ELR (cell line): Measurements from ENCODE around the gene FHOD3.

Experiments used
- DNase-seq: peaks from one replicate; pipeline ENCODE4 v3.0.0-alpha.2; 2015; ENCODE audit warnings: low read depth

The FHOD3 gene

DNA sequence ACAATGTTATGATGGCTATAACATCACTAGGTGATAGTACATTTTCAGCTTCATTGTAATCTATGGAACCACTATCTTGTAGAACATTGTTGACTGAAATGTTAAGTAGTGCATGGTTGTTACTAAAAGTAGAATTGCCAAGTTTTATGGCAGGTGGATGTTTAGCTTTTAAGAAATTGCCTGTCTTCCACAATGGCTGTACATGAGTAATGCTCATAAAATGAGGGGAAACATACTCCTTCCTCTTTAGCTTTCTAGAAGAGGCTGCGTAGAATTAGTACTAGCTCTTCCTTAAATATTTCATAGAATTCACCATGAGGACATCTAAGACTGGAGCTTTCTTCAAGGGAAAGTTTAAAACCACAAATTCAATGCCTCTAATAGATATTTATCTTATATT, 370.3 kb downstream of the FHOD3 start:
- DNase-seq = peak; percentile 30

- no peak for DNase-seq
Observed at GRCh38 chr18:36668349-36668748, 370.8 kb downstream of the FHOD3 start.

GRCh38 chr18:36672437-36673344, 375.2 kb downstream of the FHOD3 start:
- DNase-seq = peak; percentile 18

- no peak for DNase-seq
Observed at GRCh38 chr18:36673452-36673851, 375.9 kb downstream of the FHOD3 start.

DNA sequence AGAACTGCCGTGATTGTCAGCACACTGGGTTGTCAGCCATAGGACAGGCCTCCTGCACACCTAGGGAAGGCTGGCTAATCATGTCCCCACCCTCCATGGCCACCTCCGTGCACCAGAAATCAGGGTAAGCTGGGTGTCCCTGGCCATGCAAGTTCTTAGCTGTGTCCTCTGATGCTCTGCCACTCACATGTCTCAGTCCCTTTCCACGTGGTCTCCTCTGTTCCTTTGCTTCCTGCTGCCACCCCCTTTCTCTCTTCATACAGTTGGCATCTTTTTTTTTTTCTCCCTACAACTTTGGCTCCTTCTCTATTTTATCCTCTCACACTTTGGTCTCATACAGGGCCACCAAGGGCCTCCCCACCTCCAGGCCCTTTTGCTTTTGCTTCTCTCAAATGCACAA, 377.6 kb downstream of the FHOD3 start:
- no peak for DNase-seq

GRCh38 chr18:36675542-36675941, 378.0 kb downstream of the FHOD3 start:
- peak; percentile 61 for DNase-seq

- no peak for DNase-seq
Observed at GRCh38 chr18:36676629-36677028, 379.1 kb downstream of the FHOD3 start.

DNA sequence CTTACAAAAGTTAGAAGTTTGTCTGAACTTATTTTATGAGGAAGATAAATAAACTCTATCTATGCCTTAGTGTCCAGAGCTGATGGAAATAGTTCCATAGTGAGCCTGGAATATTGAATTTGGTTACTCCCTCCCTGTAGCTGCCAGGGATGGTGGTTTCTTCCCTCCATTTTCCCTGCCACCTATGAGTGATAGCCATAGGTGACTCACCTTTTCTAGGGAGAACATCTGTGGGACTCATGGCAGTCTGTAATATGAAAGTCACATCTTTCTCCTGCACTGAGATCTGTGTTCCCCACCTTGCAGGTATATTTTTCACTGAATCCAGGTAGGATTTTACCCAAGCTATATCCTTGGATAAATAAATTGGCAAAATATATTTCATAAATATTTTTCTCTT, 382.5 kb downstream of the FHOD3 start:
- peak; percentile 23 for DNase-seq

DNA sequence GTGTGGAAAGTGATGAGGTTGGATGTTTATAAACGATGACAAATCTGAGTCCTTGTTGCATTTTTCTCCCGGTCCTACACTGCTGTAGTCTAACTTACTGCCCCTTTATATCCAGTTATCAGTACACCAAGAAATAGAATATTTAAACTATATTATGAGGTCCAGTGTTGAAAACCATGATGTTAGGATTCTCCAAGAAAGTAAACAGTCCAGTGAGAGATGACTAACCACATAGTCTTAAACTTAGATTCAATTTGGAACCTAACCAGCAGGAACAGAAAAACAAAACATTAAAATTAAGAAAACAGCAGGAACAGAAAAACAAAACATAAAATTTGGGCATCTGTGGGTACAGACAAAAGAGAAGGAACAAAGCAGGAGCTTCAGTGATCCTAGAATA, 388.1 kb downstream of the FHOD3 start:
- DNase-seq = no peak

- DNase-seq = peak; percentile 74
Observed at GRCh38 chr18:36688020-36688965, 390.8 kb downstream of the FHOD3 start.

GRCh38 chr18:36692371-36692770, 394.9 kb downstream of the FHOD3 start:
- peak; percentile 76 for DNase-seq

DNA sequence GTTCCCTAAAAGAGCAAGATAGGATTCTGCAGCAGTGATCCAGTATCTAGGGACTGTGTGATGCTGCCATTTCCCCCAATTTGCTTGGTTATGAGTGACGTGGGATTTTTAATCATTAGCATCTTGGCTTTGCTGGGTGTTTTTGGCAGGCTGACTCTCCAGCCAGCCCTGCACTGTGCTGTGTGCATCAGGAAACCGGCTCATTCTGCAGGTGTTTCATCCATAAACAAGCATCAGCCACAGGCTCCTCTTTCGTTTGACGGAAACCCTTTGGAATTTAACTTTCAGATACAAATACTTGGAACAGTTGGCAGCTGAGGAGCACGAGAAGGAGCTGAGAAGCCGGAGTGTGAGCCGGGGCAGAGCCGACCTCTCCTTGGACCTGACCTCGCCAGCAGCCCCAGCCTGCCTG, 395.4 kb downstream of the FHOD3 start:
- peak; percentile 73 for DNase-seq

GRCh38 chr18:36693931-36694620, 396.6 kb downstream of the FHOD3 start:
- DNase-seq = peak; percentile 74

DNA sequence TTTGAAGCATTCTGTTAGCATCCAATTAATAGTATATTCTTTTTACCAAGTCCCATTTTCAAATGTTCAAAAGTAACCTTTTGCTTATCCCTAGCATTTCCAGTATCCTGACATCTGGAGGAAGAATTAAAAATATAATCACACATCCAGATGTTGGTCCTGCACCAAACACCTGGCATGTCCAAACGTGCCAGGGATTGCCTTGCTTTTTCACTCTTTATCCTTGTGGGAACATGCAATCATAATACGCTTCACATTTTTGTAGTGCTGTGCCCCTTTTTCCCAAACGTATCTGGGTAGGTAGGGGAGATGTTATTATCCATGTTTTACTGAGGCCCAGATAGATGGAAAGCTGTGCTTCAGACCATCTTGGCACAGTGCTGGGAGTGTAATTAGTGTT, 398.3 kb downstream of the FHOD3 start:
- DNase-seq = no peak

DNA sequence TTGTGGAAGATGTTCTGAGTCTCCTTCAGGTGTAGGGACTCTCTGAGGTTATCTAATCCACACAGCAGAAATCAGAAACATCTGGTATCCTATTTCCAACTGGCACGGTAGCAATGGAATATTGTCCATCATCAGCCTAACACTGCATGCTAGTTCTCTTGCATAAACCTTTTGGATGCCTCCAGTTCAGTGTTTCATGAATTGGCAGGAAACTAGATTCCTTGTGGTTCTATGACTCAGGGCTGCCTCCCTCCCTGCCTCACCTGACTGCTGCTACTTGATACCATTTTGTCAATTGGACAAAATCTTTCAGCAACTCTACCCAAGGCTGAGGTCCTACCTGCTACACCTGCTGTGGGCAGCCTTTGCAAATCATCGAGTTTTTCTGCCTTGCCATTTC, 400.4 kb downstream of the FHOD3 start:
- DNase-seq = peak; percentile 77

DNA sequence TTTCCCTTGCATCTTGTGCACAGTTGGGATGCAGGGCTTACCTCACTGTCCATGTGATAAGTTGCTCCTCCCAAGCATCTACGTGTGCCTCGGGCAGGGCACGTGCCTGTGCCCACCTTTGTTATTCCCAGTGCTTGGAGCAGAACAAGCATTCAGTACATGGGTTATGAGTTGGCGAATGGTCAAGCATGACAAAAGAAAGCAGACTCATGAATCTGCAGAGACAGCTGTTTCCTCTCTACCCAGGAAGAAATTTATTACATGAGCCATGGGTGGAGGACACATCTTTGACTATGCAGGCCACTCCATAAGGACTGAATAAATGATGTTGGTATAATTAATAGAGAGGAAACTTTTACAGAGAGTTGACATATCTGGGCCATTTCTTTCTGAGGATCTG, 403.4 kb downstream of the FHOD3 start:
- no peak for DNase-seq

GRCh38 chr18:36702401-36703013, 405.0 kb downstream of the FHOD3 start:
- no peak for DNase-seq

DNA sequence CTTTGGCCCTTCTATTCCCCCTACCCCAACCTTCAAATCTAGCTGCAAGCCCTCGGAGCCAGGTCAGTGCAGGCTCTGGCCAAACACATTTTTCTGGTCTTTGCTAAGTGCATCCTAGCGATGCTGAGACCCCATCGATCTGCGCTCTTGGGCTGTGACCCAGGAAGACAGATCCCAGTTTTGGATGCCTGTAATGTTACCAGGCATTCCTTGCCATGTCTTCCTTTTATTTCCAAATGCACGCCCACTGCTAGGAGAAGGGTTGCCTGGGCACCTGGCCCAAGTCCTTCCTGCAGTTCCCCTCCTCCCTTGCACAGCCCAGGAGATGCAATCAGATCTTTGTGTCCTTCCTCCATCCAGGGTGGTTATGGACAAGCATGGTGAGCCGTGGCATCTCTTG, 406.6 kb downstream of the FHOD3 start:
- DNase-seq = no peak

GRCh38 chr18:36706134-36706881, 408.8 kb downstream of the FHOD3 start:
- DNase-seq = peak; percentile 40

DNA sequence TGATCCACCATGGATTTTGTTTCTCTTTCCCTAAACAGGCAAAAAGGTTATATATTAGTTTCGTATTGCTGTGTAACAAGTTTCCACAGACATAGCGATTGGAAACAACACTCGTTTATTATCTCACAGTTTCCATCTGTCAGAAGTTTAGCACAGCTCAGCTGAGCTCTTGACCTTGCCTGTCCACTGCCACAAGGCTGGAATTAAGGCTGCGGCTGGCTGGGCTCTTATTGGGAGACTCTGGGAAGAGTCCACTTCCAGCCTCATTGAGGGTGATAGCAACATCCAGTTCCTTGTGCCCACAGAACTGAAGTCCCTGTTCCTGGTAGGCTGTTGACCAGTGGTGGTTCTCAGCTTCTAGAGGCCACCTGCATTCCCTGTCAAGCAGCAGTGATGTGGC, 410.9 kb downstream of the FHOD3 start:
- DNase-seq = no peak

GRCh38 chr18:36709315-36709714, 411.8 kb downstream of the FHOD3 start:
- no peak for DNase-seq
